ENCODE results near the gene VWA8. TPM values are rescaled to one million over a fixed set of nuclear protein-coding genes. Genes with fewer than 3 reads are reported as not detected.

The VWA8 gene
- polyA plus RNA-seq, 1 donor (not counting 4 experiments of a cell fraction or from before 2014, with no cell fraction given), result 17.8 TPM

DNA sequence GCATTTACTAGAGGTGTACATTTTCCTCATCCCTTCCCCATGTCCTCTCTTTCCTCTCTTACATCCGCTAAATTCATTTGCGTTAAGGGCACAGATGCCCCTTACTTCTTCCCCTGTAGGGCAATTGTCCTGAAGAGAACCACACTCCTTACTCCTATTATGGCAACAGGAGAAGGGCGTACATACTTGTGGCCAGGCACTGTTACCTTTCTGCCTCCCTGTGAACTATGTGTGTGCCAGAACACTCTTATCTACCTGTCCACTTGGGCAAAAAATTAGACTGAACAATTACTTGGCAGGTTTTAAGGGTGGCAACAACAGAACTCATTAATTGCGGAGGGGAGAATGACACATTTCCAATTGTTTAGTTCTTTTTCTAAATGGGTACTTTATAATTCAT lies 351.1 kb downstream of the VWA8 start:
- H3K27ac ChIP-seq (ENCODE audit: control insufficient read depth, insufficient read depth, low read length), result peak overlapping the region; percentile 96
- H3K79me2 ChIP-seq (ENCODE audit: control insufficient read depth, insufficient read depth, low read length), result no peaks in the 10 kb centered on the region
- H3K36me3 ChIP-seq (ENCODE audit: control insufficient read depth in 2 of 2, extremely low read depth in 1 of 2, insufficient read depth in 2 of 2, low read length in 2 of 2), result peaks cover 6 to 17% of the 10 kb centered on the region in 2 experiments
- no peak overlapping the region for H2AFZ ChIP-seq (ENCODE audit: control insufficient read depth, low read length)
- no peak for DNase-seq (ENCODE audit: low read depth, low spot score)
- peaks cover 4% of the 10 kb centered on the region for H3K9me1 ChIP-seq (ENCODE audit: control insufficient read depth, extremely low read depth, insufficient read depth, low read length)
- H3K9me3 ChIP-seq (ENCODE audit: control insufficient read depth, low read depth, low read length), result no peaks in the 10 kb centered on the region
- no peaks in the 10 kb centered on the region for H3K27me3 ChIP-seq (ENCODE audit: control insufficient read depth, extremely low read depth, insufficient read depth, low read length)
- peak overlapping the region; percentile 67 for H3K9ac ChIP-seq (ENCODE audit: control insufficient read depth, extremely low read depth, insufficient read depth, low read length)
- peak overlapping the region; percentile 57 for H3K4me2 ChIP-seq (ENCODE audit: control insufficient read depth, extremely low read depth, insufficient read depth, low read depth, low read length)
- dilution Hi-C loops (cut with MboI; ENCODE audit: extremely low pct_ligation_motif_present, low sequenced_read_pairs), result no loop called here
- H3K4me3 ChIP-seq (ENCODE audit: control insufficient read depth in 2 of 3, extremely low read depth in 1 of 3, insufficient read depth in 2 of 3, low read depth in 1 of 3, low read length in 3 of 3), result no peak overlapping the region
- no peaks in the 10 kb centered on the region for H4K20me1 ChIP-seq (ENCODE audit: control insufficient read depth, extremely low read depth, insufficient read depth, low read length)
- FAIRE-seq, result no peak
- no peak for TF ChIP-seq EZH2 (IDR thresholded peaks at IDR 0.05; ENCODE audit: low read length)
- TF ChIP-seq, protein P1, sequence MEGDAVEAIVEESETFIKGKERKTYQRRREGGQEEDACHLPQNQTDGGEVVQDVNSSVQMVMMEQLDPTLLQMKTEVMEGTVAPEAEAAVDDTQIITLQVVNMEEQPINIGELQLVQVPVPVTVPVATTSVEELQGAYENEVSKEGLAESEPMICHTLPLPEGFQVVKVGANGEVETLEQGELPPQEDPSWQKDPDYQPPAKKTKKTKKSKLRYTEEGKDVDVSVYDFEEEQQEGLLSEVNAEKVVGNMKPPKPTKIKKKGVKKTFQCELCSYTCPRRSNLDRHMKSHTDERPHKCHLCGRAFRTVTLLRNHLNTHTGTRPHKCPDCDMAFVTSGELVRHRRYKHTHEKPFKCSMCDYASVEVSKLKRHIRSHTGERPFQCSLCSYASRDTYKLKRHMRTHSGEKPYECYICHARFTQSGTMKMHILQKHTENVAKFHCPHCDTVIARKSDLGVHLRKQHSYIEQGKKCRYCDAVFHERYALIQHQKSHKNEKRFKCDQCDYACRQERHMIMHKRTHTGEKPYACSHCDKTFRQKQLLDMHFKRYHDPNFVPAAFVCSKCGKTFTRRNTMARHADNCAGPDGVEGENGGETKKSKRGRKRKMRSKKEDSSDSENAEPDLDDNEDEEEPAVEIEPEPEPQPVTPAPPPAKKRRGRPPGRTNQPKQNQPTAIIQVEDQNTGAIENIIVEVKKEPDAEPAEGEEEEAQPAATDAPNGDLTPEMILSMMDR (optimal IDR thresholded peaks at IDR 0.05 in 1 of 3, IDR thresholded peaks at IDR 0.05 in 1 of 3, conservative IDR thresholded peaks at IDR 0.05 in 1 of 3; ENCODE audit: extremely low read depth in 1 of 3, insufficient read depth in 2 of 3, low read length in 3 of 3), result no peak
- H3K4me1 ChIP-seq (ENCODE audit: control insufficient read depth, extremely low read depth, insufficient read depth, low read length), result peaks cover 31% of the 10 kb centered on the region

DNA sequence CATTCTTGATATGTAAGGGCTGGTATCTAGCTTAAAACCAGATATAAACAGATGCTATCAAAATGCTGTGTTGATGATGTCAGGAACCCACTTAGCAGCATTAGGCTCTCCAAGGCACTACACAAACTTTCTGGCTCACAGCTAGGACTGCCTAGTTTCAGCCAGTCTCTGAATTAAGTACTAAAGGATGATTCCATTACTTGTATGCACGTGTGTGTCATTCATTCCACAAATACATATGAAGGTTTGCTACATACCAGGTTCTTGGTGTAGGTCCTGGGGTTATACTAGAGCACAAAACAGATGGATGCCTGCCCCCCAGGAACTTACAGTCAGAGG lies 352.1 kb downstream of the VWA8 start:
- H3K36me3 ChIP-seq (ENCODE audit: control insufficient read depth in 2 of 2, extremely low read depth in 1 of 2, insufficient read depth in 2 of 2, low read length in 2 of 2), result peaks cover 6 to 12% of the 10 kb centered on the region in 2 experiments
- H3K4me2 ChIP-seq (ENCODE audit: control insufficient read depth, extremely low read depth, insufficient read depth, low read depth, low read length), result no peak overlapping the region
- peak; percentile 23 for FAIRE-seq
- peaks cover 31% of the 10 kb centered on the region for H3K4me1 ChIP-seq (ENCODE audit: control insufficient read depth, extremely low read depth, insufficient read depth, low read length)
- no peaks in the 10 kb centered on the region for H3K27me3 ChIP-seq (ENCODE audit: control insufficient read depth, extremely low read depth, insufficient read depth, low read length)
- dilution Hi-C loops (cut with MboI; ENCODE audit: extremely low pct_ligation_motif_present, low sequenced_read_pairs), result no loop called here
- no peak overlapping the region for H3K4me3 ChIP-seq (ENCODE audit: control insufficient read depth in 2 of 3, extremely low read depth in 1 of 3, insufficient read depth in 2 of 3, low read depth in 1 of 3, low read length in 3 of 3)
- peaks cover 4% of the 10 kb centered on the region for H3K9me1 ChIP-seq (ENCODE audit: control insufficient read depth, extremely low read depth, insufficient read depth, low read length)
- no peaks in the 10 kb centered on the region for H3K9me3 ChIP-seq (ENCODE audit: control insufficient read depth, low read depth, low read length)
- no peak overlapping the region for H2AFZ ChIP-seq (ENCODE audit: control insufficient read depth, low read length)
- no peak for DNase-seq (ENCODE audit: low read depth, low spot score)
- no peaks in the 10 kb centered on the region for H4K20me1 ChIP-seq (ENCODE audit: control insufficient read depth, extremely low read depth, insufficient read depth, low read length)
- no peaks in the 10 kb centered on the region for H3K79me2 ChIP-seq (ENCODE audit: control insufficient read depth, insufficient read depth, low read length)
- H3K27ac ChIP-seq (ENCODE audit: control insufficient read depth, insufficient read depth, low read length), result no peak overlapping the region
- TF ChIP-seq EZH2 (IDR thresholded peaks at IDR 0.05; ENCODE audit: low read length), result no peak
- TF ChIP-seq, protein P1 (optimal IDR thresholded peaks at IDR 0.05 in 1 of 3, IDR thresholded peaks at IDR 0.05 in 1 of 3, conservative IDR thresholded peaks at IDR 0.05 in 1 of 3; ENCODE audit: extremely low read depth in 1 of 3, insufficient read depth in 2 of 3, low read length in 3 of 3), result no peak
- no peak overlapping the region for H3K9ac ChIP-seq (ENCODE audit: control insufficient read depth, extremely low read depth, insufficient read depth, low read length)
